Thymus (tissue), 11 donors: ENCODE data around the gene PLK5. TPM values are rescaled to one million over a fixed set of nuclear protein-coding genes. Genes with fewer than 3 reads are reported as not detected.
"Not testable (repeated sequence)": the region's sequence is repeated elsewhere in the genome, so short reads cannot be mapped to it uniquely, and the experiment has no call there.

Experiments used
- DNase-seq, 9 donors: peaks; one replicate each; pipeline ENCODE4 v3.0.0-alpha.2; 2013; ENCODE audit warnings: low spot score in 9 of 9, low read depth in 6 of 9, missing footprints in 1 of 9
- H3K27ac ChIP-seq, 2 donors: one replicate each; pipeline ENCODE4 v1.5.1; 2013; ENCODE audit warnings: control low read depth in 1 of 2, low read depth in 1 of 2, low read length in 1 of 2, mild to moderate bottlenecking in 1 of 2, moderate library complexity in 1 of 2
- H3K27me3 ChIP-seq, 2 donors: one replicate each; pipeline ENCODE4 v1.5.1; 2013; ENCODE audit warnings: low read length in 1 of 2; ENCODE audit not compliant: control insufficient read depth in 2 of 2, insufficient read depth in 1 of 2
- H3K36me3 ChIP-seq, 2 donors: one replicate each; pipeline ENCODE4 v1.5.1; 2013; ENCODE audit warnings: low read length in 1 of 2, mild to moderate bottlenecking in 1 of 2, moderate library complexity in 1 of 2; ENCODE audit not compliant: control insufficient read depth in 2 of 2, insufficient read depth in 2 of 2
- H3K4me1 ChIP-seq, 2 donors: one replicate each; pipeline ENCODE4 v1.5.1; 2013; ENCODE audit warnings: low read length in 2 of 2; ENCODE audit not compliant: control insufficient read depth in 2 of 2, insufficient read depth in 2 of 2
- H3K4me3 ChIP-seq, 2 donors: one replicate each; pipeline ENCODE4 v1.5.1; 2013; ENCODE audit warnings: low read length in 2 of 2, control low read depth in 1 of 2, mild to moderate bottlenecking in 1 of 2
- H3K9me3 ChIP-seq, 2 donors: one replicate each; pipeline ENCODE4 v1.5.1; 2013; ENCODE audit warnings: low read length in 1 of 2, mild to moderate bottlenecking in 1 of 2; ENCODE audit not compliant: control insufficient read depth in 2 of 2, insufficient read depth in 1 of 2
- WGBS: extraction: QIAGEN DNeasy Blood & Tissue Kit; methylation state at CpG from one replicate; pipeline ENCODE4 v1.1.7; 2013; 5-methylcytosine and 5-hydroxymethylcytosine counted together
- polyA plus RNA-seq: library from polyadenylated mRNA; stranded (reverse); fragments of 200-250 nt; gene quantifications from one replicate; pipeline ENCODE4 v1.2.3, GENCODE V29; 2013
- total RNA-seq: library from RNA; stranded (reverse); fragments of 120-200 nt; gene quantifications from one replicate; pipeline ENCODE4 v1.2.4, GENCODE V29; 2013
- donor health status: healthy.

The PLK5 gene
- total and polyA plus RNA-seq, 2 donors: 0.09 to 0.25 TPM

GRCh38 chr19:1527650-1528309 lies 3.9 kb downstream of the PLK5 start:
- H3K27ac ChIP-seq: no peak overlapping the region
- H3K9me3 ChIP-seq: peaks cover 0 to 4% of the 10 kb centered on the region in 2 donors
- H3K4me3 ChIP-seq: no peak overlapping the region
- peaks cover 27 to 47% of the 10 kb centered on the region in 2 donors for H3K27me3 ChIP-seq
- no peak for DNase-seq
- WGBS: 85% methylated on average over 27 of the region's 27 CpGs
- H3K36me3 ChIP-seq: no peaks in the 10 kb centered on the region
- no peaks in the 10 kb centered on the region for H3K4me1 ChIP-seq

GRCh38 chr19:1528596-1529429 lies 4.9 kb downstream of the PLK5 start:
- Histone ChIP-seq H3K9me3 (no peaks in the 10 kb centered on the region), H3K27ac (no peak overlapping the region), H3K4me1 (no peaks in the 10 kb centered on the region), H3K4me3 (no peak overlapping the region), H3K36me3 (no peaks in the 10 kb centered on the region), H3K27me3 (peaks cover 17 to 37% of the 10 kb centered on the region in 2 donors)
- no peak for DNase-seq
- 82% methylated on average over 22 of the region's 23 CpGs for WGBS

GRCh38 chr19:1529430-1529816 lies 5.5 kb downstream of the PLK5 start:
- Histone ChIP-seq H3K36me3 (no peaks in the 10 kb centered on the region), H3K27me3 (peaks cover 11 to 34% of the 10 kb centered on the region in 2 donors), H3K4me3 (no peak overlapping the region), H3K4me1 (no peaks in the 10 kb centered on the region), H3K27ac (no peak overlapping the region), H3K9me3 (no peaks in the 10 kb centered on the region)
- no peak for DNase-seq
- 89% methylated on average over 16 of the region's 16 CpGs for whole genome bisulfite sequencing

- WGBS: 94% methylated on average over 11 of the region's 11 CpGs
- H3K4me3 ChIP-seq, DNase-seq, H3K4me1 ChIP-seq, H3K9me3 ChIP-seq, H3K36me3 ChIP-seq, H3K27ac ChIP-seq: not testable (repeated sequence)
- peaks cover 3 to 28% of the 10 kb centered on the region in 2 donors for H3K27me3 ChIP-seq
Observed at GRCh38 chr19:1530856-1531255, 7.0 kb downstream of the PLK5 start.

GRCh38 chr19:1531587-1531986 lies 7.7 kb downstream of the PLK5 start:
- H3K27ac ChIP-seq: no peak overlapping the region
- H3K27me3 ChIP-seq: peaks cover under 1 to 21% of the 10 kb centered on the region in 2 donors
- no peaks in the 10 kb centered on the region for H3K9me3 ChIP-seq
- WGBS: 91% methylated on average over 11 of the region's 11 CpGs
- no peaks in the 10 kb centered on the region for H3K36me3 ChIP-seq
- H3K4me1 ChIP-seq: no peaks in the 10 kb centered on the region
- DNase-seq: no peak
- H3K4me3 ChIP-seq: no peak overlapping the region

- Histone ChIP-seq H3K9me3 (no peaks in the 10 kb centered on the region), H3K4me1 (no peaks in the 10 kb centered on the region), H3K4me3 (no peak overlapping the region), H3K27ac (no peak overlapping the region), H3K27me3 (peaks cover 0 to 18% of the 10 kb centered on the region in 2 donors), H3K36me3 (no peaks in the 10 kb centered on the region)
- WGBS: 94% methylated on average over 9 of the region's 9 CpGs
- no peak for DNase-seq
Observed at GRCh38 chr19:1532003-1532402, 8.1 kb downstream of the PLK5 start.

GRCh38 chr19:1533510-1534150 lies 9.8 kb downstream of the PLK5 start:
- H3K9me3 ChIP-seq: no peaks in the 10 kb centered on the region
- H3K4me3 ChIP-seq: no peak overlapping the region
- WGBS: 74% methylated on average over 23 of the region's 23 CpGs
- H3K27ac ChIP-seq: no peak overlapping the region
- DNase-seq: no peak
- H3K36me3 ChIP-seq: no peaks in the 10 kb centered on the region
- H3K4me1 ChIP-seq: no peaks in the 10 kb centered on the region
- peaks cover 0 to 21% of the 10 kb centered on the region in 2 donors for H3K27me3 ChIP-seq

- H3K27ac ChIP-seq: no peak overlapping the region
- DNase-seq: no peak
- H3K9me3 ChIP-seq: no peaks in the 10 kb centered on the region
- H3K4me1 ChIP-seq: no peaks in the 10 kb centered on the region
- H3K36me3 ChIP-seq: no peaks in the 10 kb centered on the region
- H3K4me3 ChIP-seq: no peak overlapping the region
- WGBS: 89% methylated on average over 14 of the region's 14 CpGs
- H3K27me3 ChIP-seq: peaks cover 0 to 25% of the 10 kb centered on the region in 2 donors
Observed at GRCh38 chr19:1534972-1535371, 11.1 kb downstream of the PLK5 start.

- H3K4me1 ChIP-seq, H3K27ac ChIP-seq, H3K4me3 ChIP-seq, DNase-seq, H3K36me3 ChIP-seq, H3K9me3 ChIP-seq: not testable (repeated sequence)
- H3K27me3 ChIP-seq: peaks cover 2 to 32% of the 10 kb centered on the region in 2 donors
- 96% methylated on average over 7 of the region's 7 CpGs for WGBS
Observed at GRCh38 chr19:1535699-1536098, 11.8 kb downstream of the PLK5 start.
